NOMO-1 treated with DMSO at 0.1 percent for 48 hours (cell line): Measurements from ENCODE around the gene SOX30.

ENCODE experiments used
- DNase-seq: peaks from one replicate; lab custom pipeline; 2025; ENCODE audit not compliant: unreplicated experiment; lab: John Stamatoyannopoulos, UW

The SOX30 gene

DNA sequence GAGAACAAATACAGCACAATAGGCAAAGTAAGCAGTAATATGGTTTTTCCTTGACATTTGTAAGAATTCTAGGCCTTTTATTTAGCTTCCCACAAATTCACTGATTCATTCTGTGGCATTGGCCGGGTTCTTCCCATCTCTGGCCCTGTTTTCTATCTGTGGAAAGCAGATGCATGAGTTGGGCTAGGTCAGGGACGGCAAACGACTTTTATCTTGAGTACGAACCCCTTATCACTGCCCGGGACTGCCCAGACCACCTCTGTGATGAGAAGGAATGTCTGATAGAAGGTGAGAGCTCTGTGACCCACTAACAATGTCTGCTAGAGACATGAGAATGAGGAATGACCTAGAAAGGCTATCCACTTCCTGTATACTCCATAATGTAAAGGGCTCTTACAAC, 41.2 kb downstream of the SOX30 start:
- no peak for DNase-seq

DNA sequence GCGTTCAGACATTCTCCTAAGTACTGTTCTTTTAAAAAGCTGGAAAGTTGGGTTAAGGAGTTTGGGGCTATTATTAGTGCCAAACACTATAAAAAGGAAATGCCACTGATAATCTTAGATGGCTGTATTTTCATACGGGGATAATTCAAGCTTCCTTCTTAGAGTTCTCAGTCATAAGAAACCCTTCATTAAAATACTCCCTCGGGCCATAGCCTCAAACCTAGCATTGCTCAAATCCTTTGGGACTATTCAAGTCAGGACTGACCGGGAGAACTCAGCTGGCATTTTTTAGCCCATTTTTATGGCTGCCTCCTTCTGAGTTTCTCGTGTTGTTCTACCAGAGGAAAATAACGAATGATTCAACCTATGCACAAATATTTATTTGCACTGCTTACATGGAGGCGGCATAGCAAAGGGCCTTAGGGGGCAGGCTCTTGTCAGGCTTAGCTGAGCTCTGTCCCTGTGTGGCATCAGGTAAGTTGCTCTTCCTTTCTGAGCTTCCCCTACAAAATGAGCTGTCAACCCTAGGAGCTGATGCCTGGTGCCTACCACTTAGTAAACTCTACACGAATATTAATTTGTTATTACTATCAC, 43.2 kb downstream of the SOX30 start:
- no peak for DNase-seq

- DNase-seq, result peak; percentile 5
Measured at GRCh38 chr5:157607371-157608161, 44.7 kb downstream of the SOX30 start.

DNA sequence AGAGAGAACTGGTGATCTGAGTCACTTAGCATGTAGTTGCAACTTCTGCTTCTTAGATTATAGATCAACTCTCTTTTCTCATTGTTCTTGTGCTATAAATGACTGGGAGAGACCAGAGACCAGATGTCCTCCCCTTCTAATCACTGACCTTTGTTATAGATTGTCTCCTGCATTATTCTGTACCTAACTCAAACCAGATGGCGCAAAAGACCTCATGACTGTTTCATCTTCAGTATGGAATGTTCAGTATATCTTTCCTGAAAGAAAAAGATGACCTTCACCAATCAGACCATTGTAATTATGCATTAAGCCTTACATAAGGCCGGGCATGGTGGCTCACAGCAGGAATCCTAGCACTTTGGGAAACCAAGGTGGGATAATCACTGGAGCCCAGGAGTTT, 46.2 kb downstream of the SOX30 start:
- DNase-seq, result no peak

GRCh38 chr5:157603333-157604190, 48.7 kb downstream of the SOX30 start:
- peak; percentile 36 for DNase-seq

GRCh38 chr5:157602505-157602904, 49.7 kb downstream of the SOX30 start:
- peak; percentile 38 for DNase-seq

GRCh38 chr5:157600252-157600651, 52.0 kb downstream of the SOX30 start:
- no peak for DNase-seq

- peak; percentile 8 for DNase-seq
Measured at GRCh38 chr5:157599565-157599964, 52.7 kb downstream of the SOX30 start.

DNA sequence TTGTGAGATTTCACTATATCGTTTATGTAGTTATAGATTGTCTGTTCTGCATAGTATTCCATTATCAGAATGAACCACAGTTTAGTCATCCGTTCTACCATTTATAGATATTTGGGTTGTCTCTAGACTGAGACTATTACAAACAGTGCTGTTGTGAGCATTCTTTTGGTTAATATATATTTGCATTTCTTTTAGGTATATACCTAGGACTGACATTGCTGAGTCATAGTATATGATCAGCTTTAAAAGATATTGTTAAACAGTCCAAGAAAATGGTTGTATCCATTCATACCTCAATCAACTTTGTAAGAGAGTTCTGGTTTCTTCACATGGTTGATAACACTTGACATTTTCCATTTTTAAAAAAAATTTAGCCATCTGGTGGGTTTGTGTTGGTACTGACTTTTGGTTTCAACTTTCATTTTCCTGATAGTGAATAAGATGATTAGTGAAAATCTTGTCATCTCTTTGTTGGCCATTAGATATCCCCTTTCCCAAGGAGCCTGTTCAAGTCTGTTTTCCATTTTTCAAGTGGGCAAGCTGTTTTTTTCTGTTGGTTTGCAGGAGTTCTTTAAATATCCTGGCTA, 53.8 kb downstream of the SOX30 start:
- no peak for DNase-seq

DNA sequence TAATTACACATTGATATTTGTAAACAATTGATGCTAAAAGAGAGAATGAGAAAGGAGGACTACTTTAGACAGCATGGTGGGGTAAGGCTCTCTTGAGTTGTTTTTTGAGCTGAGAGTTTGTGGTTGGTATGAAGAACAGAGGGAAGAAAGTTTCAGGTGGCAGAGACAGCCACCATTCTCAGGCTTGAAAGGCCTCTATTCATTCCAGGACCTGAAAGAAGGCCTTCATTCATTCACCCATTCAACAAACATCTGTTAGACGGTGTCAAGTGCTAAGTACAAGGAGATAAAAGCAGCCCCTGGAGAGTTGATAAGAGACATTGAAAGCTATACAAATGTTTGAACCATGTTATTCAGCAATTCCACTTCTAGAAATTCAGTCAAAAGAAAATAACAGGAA, 55.0 kb downstream of the SOX30 start:
- no peak for DNase-seq

DNA sequence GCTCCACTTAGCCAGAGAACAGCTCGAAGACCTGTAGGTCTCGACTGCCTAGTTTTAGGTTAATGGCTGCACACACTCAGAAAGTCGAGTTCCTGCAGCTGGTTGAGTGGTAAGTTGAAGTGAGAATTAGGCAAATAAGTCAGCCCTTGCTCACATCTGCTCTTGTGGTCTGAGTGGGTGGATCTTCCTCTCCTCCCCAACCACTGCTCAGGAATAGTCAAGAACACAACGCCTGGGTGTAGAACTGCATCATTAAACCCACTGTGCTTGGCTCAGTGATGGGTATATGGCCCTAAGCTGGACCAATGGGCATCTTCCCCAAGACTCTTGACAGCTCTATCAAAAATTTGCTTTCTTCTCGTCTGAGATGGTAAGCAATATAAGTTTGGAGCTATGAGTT, 55.8 kb downstream of the SOX30 start:
- peak; percentile 51 for DNase-seq

DNA sequence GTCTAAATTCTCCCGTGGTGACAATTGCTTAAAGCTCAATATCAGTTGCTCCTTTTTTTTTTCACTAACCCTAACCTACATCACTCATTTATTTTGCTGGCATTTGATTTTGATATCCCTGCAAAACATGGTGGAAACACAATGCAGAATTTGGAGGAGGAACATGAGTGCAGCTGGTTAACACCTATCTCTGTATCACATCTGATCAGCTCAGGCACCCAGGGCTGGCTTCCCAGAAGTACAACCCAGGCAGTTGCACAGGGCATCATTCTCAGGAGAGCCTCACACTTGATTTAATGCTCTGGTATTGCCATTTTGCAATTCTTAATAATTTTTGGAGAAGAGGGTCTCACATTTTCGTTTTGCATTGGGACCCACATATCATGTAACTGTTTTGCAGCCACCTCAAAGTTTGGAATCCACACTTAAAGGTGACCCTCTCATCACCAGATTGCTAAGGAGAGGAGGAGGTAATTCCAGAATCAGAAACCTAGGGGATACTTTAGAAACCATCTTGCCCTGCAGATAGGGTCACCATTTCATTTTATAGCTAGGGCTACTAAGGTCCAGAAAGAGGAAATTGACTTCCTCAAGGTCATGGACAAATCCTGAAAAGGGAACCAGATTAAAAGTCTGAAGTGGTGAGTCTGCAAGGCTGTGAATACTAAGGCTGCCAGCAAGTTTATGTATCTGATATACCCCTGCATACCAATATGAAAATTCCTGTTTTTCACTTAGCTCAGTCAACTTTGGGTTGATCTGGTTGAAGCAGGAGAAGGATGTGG, 57.4 kb downstream of the SOX30 start:
- DNase-seq, result peak; percentile 42

- no peak for DNase-seq
Measured at GRCh38 chr5:157594257-157594656, 58.0 kb downstream of the SOX30 start.

GRCh38 chr5:157593052-157593757, 59.0 kb downstream of the SOX30 start:
- no peak for DNase-seq

DNA sequence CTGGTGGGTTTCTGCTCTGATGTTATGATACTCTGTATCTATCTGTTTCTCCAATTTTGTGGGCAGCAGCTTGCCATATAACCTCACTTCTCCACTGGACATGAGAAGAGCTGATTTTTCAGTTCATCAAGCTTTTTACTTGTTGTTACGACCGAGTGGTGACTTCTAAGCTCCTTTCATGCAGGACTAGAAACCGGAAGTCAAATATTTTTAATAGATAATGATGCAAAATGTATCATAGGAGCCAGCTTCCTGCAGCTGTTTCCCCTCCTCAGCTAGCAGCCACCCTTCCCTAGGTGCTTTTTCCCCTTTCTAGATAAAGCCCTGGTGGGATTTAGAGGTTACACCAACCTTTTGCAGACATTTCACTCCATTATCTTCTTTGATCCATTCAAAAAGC, 59.6 kb downstream of the SOX30 start:
- DNase-seq, result peak; percentile 41

GRCh38 chr5:157590478-157590877, 61.8 kb downstream of the SOX30 start:
- DNase-seq, result no peak

- no peak for DNase-seq
Measured at GRCh38 chr5:157584628-157585027, 67.6 kb downstream of the SOX30 start.

DNA sequence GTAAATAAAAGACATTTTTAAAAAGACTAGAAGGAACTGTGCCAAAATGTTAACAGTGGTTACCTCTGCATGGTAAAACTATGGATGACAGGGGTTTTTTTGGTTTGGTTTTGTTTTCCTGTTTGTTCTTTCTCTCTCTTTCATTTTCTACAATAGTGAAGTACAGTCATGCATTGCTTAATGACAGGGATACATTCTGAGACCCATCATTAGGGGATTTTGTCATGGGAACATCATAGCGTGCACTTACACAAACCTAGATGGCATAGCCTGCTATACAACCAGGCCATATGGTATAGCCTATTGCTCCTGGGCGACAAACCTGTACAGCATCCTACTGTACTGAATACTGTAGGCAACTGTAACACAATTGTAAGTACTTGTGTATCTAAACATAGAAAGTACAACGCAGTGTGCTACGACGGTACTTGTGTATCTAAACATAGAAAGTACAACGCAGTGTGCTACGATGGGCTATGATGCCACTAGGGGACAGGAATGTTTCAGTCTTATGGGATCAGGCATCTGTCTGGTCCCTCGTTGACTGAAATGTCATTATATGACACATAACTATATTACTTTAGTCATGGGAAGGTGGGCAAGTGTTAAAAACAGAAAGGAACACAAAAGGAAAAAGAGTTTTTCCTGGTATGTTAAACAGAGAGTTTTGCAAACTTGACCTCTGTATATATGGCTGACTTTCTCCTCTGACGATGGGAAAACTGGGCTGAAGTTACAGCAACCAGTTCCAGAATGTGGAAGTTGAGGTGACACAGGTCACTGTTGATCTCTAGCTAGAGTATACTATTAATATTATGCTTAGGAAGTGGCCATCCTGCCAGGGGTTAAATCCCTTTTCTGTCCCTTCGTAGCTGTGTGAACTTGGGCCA, 69.3 kb downstream of the SOX30 start:
- no peak for DNase-seq

- peak; percentile 78 for DNase-seq
Measured at GRCh38 chr5:157581901-157582300, 70.3 kb downstream of the SOX30 start.
